Measurements from ENCODE around the gene SBF1. TPM values are rescaled to one million over a fixed set of nuclear protein-coding genes. Genes with fewer than 3 reads are reported as not detected.

The SBF1 gene
- total and polyA plus RNA-seq, 2 donors (not counting 1 experiment from before 2014, with no cell fraction given), result 13.5 to 75.8 TPM

- no peaks in the 10 kb centered on the region for H4K20me1 ChIP-seq (ENCODE audit: control insufficient read depth, extremely low read depth, insufficient read depth, low read length)
- H3K4me2 ChIP-seq (ENCODE audit: extremely low read depth, insufficient read depth, low read length), result no peak overlapping the region
- peaks cover 19% of the 10 kb centered on the region for H3K36me3 ChIP-seq (ENCODE audit: control insufficient read depth, insufficient read depth, low read length)
- no peak overlapping the region for H3K4me3 ChIP-seq (replicated peaks in 1 of 4; ENCODE audit: control extremely low read depth in 1 of 4, insufficient read depth in 1 of 4, low read depth in 3 of 4, low read length in 4 of 4)
- H3K9ac ChIP-seq (ENCODE audit: insufficient read depth, low read length), result no peak overlapping the region
- DNase-seq (ENCODE audit: low read depth in 2 of 2), result no peak
- peaks cover 31% of the 10 kb centered on the region for H3K79me2 ChIP-seq (ENCODE audit: control insufficient read depth, insufficient read depth, low read length)
- no peaks in the 10 kb centered on the region for H3K9me3 ChIP-seq (ENCODE audit: control insufficient read depth, insufficient read depth, low read depth, low read length)
- no peak overlapping the region for H2AFZ ChIP-seq (ENCODE audit: low read length)
- no peak overlapping the region for H3K27ac ChIP-seq (ENCODE audit: insufficient read depth, low read length)
- peaks cover 3% of the 10 kb centered on the region for H3K4me1 ChIP-seq (ENCODE audit: control insufficient read depth, extremely low read depth, insufficient read depth, low read length)
- H3K27me3 ChIP-seq (ENCODE audit: control insufficient read depth, insufficient read depth, low read length), result no peaks in the 10 kb centered on the region
- TF ChIP-seq EZH2 (IDR thresholded peaks at IDR 0.05; ENCODE audit: low read length, missing control alignments) (no peak), CTCF (conservative IDR thresholded peaks at IDR 0.05 in 1 of 2, IDR thresholded peaks at IDR 0.05 in 1 of 2; ENCODE audit: low read depth in 1 of 2, low read length in 2 of 2) (no peak)
Observed at GRCh38 chr22:50504369-50505211, 29.8 kb upstream of the SBF1 start.

DNA sequence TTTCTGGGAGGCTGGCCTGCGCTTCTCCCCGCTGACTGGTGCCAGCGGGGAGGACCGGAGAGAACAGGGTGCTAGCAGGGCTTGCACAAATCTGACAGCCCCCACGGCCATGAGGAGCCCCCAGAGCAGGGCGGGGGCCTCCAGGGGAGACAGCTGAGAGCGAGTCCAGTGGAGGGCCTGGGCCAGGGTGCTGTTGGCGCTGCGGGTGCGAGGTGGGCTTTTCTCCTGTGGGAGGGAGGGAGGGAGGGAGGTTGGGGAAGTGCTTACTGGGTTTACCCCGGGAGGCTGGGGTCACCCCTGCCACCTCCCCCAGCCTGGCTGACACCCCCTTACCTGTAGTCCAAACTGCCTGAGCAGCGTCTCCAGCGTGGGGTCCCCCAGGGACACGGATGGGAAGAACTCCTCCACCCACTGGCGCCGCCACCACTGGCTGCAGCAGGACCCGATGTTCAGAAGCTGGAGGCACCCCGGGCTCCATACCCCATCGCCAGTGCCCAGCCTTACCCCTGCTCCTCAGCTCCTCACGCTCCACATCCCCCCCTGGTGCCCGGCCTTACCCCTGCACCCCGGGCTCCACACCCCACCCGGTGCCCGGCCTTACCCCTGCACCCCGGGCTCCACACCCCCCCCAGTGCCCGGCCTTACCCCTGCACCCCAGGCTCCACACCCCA lies 28.8 kb upstream of the SBF1 start:
- Histone ChIP-seq H3K4me1 (ENCODE audit: control insufficient read depth, extremely low read depth, insufficient read depth, low read length) (no peaks in the 10 kb centered on the region), H3K27ac (ENCODE audit: insufficient read depth, low read length) (no peak overlapping the region), H4K20me1 (ENCODE audit: control insufficient read depth, extremely low read depth, insufficient read depth, low read length) (no peaks in the 10 kb centered on the region), H3K4me3 (replicated peaks in 1 of 4; ENCODE audit: control extremely low read depth in 1 of 4, insufficient read depth in 1 of 4, low read depth in 3 of 4, low read length in 4 of 4) (no peak overlapping the region), H3K9ac (ENCODE audit: insufficient read depth, low read length) (no peak overlapping the region), H3K79me2 (ENCODE audit: control insufficient read depth, insufficient read depth, low read length) (peaks cover 21% of the 10 kb centered on the region), H3K36me3 (ENCODE audit: control insufficient read depth, insufficient read depth, low read length) (peaks cover 19% of the 10 kb centered on the region), H3K9me3 (ENCODE audit: control insufficient read depth, insufficient read depth, low read depth, low read length) (no peaks in the 10 kb centered on the region), H2AFZ (ENCODE audit: low read length) (no peak overlapping the region), H3K27me3 (ENCODE audit: control insufficient read depth, insufficient read depth, low read length) (no peaks in the 10 kb centered on the region), H3K4me2 (ENCODE audit: extremely low read depth, insufficient read depth, low read length) (no peak overlapping the region)
- DNase-seq (ENCODE audit: low read depth in 2 of 2), result no peak
- TF ChIP-seq CTCF (conservative IDR thresholded peaks at IDR 0.05 in 1 of 2, IDR thresholded peaks at IDR 0.05 in 1 of 2; ENCODE audit: low read depth in 1 of 2, low read length in 2 of 2) (no peak), EZH2 (IDR thresholded peaks at IDR 0.05; ENCODE audit: low read length, missing control alignments) (no peak)

GRCh38 chr22:50502628-50503474 lies 28.0 kb upstream of the SBF1 start:
- TF ChIP-seq CTCF (conservative IDR thresholded peaks at IDR 0.05 in 1 of 2, IDR thresholded peaks at IDR 0.05 in 1 of 2; ENCODE audit: low read depth in 1 of 2, low read length in 2 of 2) (no peak), EZH2 (IDR thresholded peaks at IDR 0.05; ENCODE audit: low read length, missing control alignments) (no peak)
- no peak overlapping the region for H2AFZ ChIP-seq (ENCODE audit: low read length)
- H3K9me3 ChIP-seq (ENCODE audit: control insufficient read depth, insufficient read depth, low read depth, low read length), result no peaks in the 10 kb centered on the region
- no peak for DNase-seq (ENCODE audit: low read depth in 2 of 2)
- H3K79me2 ChIP-seq (ENCODE audit: control insufficient read depth, insufficient read depth, low read length), result peaks cover 19% of the 10 kb centered on the region
- H3K36me3 ChIP-seq (ENCODE audit: control insufficient read depth, insufficient read depth, low read length), result peaks cover 19% of the 10 kb centered on the region
- H3K4me2 ChIP-seq (ENCODE audit: extremely low read depth, insufficient read depth, low read length), result no peak overlapping the region
- no peaks in the 10 kb centered on the region for H3K27me3 ChIP-seq (ENCODE audit: control insufficient read depth, insufficient read depth, low read length)
- H3K4me3 ChIP-seq (replicated peaks in 1 of 4; ENCODE audit: control extremely low read depth in 1 of 4, insufficient read depth in 1 of 4, low read depth in 3 of 4, low read length in 4 of 4), result no peak overlapping the region
- no peak overlapping the region for H3K27ac ChIP-seq (ENCODE audit: insufficient read depth, low read length)
- H3K9ac ChIP-seq (ENCODE audit: insufficient read depth, low read length), result no peak overlapping the region
- H3K4me1 ChIP-seq (ENCODE audit: control insufficient read depth, extremely low read depth, insufficient read depth, low read length), result no peaks in the 10 kb centered on the region
- H4K20me1 ChIP-seq (ENCODE audit: control insufficient read depth, extremely low read depth, insufficient read depth, low read length), result no peaks in the 10 kb centered on the region
